HepG2 (cell line): ENCODE data around the gene KAT7. TPM values are rescaled to one million over a fixed set of nuclear protein-coding genes. Genes with fewer than 3 reads are reported as not detected.

Experiments used
- ATAC-seq: fragments of 200-7000 bp; cut with Tn5 transposase; 3 replicates; pipeline ENCODE4 v1.9.1; 2020; ENCODE audit warnings: mild to moderate bottlenecking, moderate library complexity
- BruUV-seq: library from RNA; stranded (reverse); fragments of 400-500 nt; replicated peaks from 2 replicates; lab custom pipeline; 2021; lab: Mats Ljungman, UMichigan
- CTCF ChIA-PET: fragments of 300-600 bp; formaldehyde crosslinking; extraction: SDS; loops from one replicate; lab custom pipeline; 2021; ENCODE audit warnings: low total read pairs, inconsistent platforms, low intra/inter-chr PET ratio; lab: Yijun Ruan, JAX
- POLR2A ChIA-PET: fragments of 350-600 bp; sonication (Branson Sonifier 250); formaldehyde crosslinking; loops from one replicate; lab custom pipeline; 2020; ENCODE audit warnings: antibody characterized with exemption, inconsistent platforms; lab: Yijun Ruan, JAX
- DNase-seq: peaks from one replicate; pipeline ENCODE4 v3.0.0-alpha.2; 2015; ENCODE audit warnings: low spot score
- FAIRE-seq: peaks from 3 replicates; lab custom pipeline; 2011; peaks lifted over from hg19 to GRCh38; lab: Jason Lieb, UNC
- H2AFZ ChIP-seq: one replicate; pipeline ENCODE4 v1.6.1; 2011; ENCODE audit warnings: low read length, inconsistent platforms
- H3K27ac ChIP-seq: fragments of 300-600 bp; 3 replicates; pipeline ENCODE4 v1.8.0; 2011; ENCODE audit warnings: mixed run types, mild to moderate bottlenecking, mixed read lengths, low read length, inconsistent platforms; ENCODE audit not compliant: insufficient read depth; ENCODE audit errors: extremely low read length
- H3K27me3 ChIP-seq, 2 experiments: fragments of 200-600 bp in 1 of 2; 2 replicates in 1 of 2; 3 replicates in 1 of 2; pipeline versions ENCODE4 v1.6.0 to v1.8.0; 2011; ENCODE audit warnings: low read length in 2 of 2, mild to moderate bottlenecking in 2 of 2, moderate library complexity in 2 of 2, inconsistent platforms in 1 of 2; ENCODE audit not compliant: insufficient read depth in 2 of 2, control insufficient read depth in 1 of 2
- H3K36me3 ChIP-seq, 2 experiments: fragments of 200-600 bp in 1 of 2; replicated peaks in 1 of 2; 2 replicates in 1 of 2; 3 replicates in 1 of 2; pipeline versions ENCODE4 v1.5.1 to v1.8.0; 2011; ENCODE audit warnings: low read length in 2 of 2, inconsistent platforms in 1 of 2; ENCODE audit not compliant: insufficient read depth in 2 of 2, control insufficient read depth in 1 of 2
- H3K4me1 ChIP-seq: 2 replicates; pipeline ENCODE4 v1.5.1; 2012; ENCODE audit warnings: low read length, inconsistent platforms; ENCODE audit not compliant: insufficient read depth
- H3K4me2 ChIP-seq: 2 replicates; pipeline ENCODE4 v1.6.0; 2011; ENCODE audit warnings: low read depth, low read length, inconsistent platforms
- H3K4me3 ChIP-seq, 3 experiments: fragments of 200-600 bp in 1 of 3; sonication (generic), shearing (Covaris generic) in 1 of 3; replicated peaks in 1 of 3; 2 replicates each; pipeline ENCODE4 v1.5.1; 2011 to 2016; ENCODE audit warnings: low read length in 3 of 3, inconsistent platforms in 2 of 3, low read depth in 2 of 3, mild to moderate bottlenecking in 2 of 3, control low read depth in 1 of 3, mixed read lengths in 1 of 3; ENCODE audit not compliant: insufficient read depth in 1 of 3
- H3K79me2 ChIP-seq: one replicate; pipeline ENCODE4 v1.6.1; 2011; ENCODE audit warnings: low read length, inconsistent platforms; ENCODE audit not compliant: insufficient read depth
- H3K9ac ChIP-seq: 2 replicates; pipeline ENCODE4 v1.6.0; 2011; ENCODE audit warnings: mild to moderate bottlenecking, low read depth, low read length, inconsistent platforms; ENCODE audit not compliant: insufficient read depth
- H3K9me3 ChIP-seq: 2 replicates; pipeline ENCODE4 v1.5.1; 2012; ENCODE audit warnings: mild to moderate bottlenecking, low read length
- H4K20me1 ChIP-seq: 2 replicates; pipeline ENCODE4 v1.6.0; 2011; ENCODE audit warnings: inconsistent platforms, mild to moderate bottlenecking, low read length, moderate library complexity; ENCODE audit not compliant: insufficient read depth
- CERS6 ChIP-seq: sonication (generic); formaldehyde crosslinking; IDR thresholded peaks from 2 replicates; pipeline ENCODE4 v1.5.0; 2020; ENCODE audit warnings: missing genetic modification reagents
- HDAC6 ChIP-seq: fragments of 200-600 bp; sonication (generic); IDR thresholded peaks from 2 replicates; pipeline ENCODE4 v1.7.0; 2017; ENCODE audit warnings: mild to moderate bottlenecking, antibody characterized with exemption, low read length, low read depth
- HHEX ChIP-seq: IDR thresholded peaks from 2 replicates; pipeline ENCODE4 v1.6.1; 2016; ENCODE audit warnings: control low read depth
- IRF1 ChIP-seq: sonication (generic); formaldehyde crosslinking; IDR thresholded peaks from 2 replicates; pipeline ENCODE4 v1.4.0; 2020; ENCODE audit warnings: low read depth, mild to moderate bottlenecking, missing genetic modification reagents
- MAFK ChIP-seq, 2 experiments: IDR thresholded peaks in 1 of 2; conservative IDR thresholded peaks in 1 of 2; 2 replicates each; pipeline ENCODE4 v1.6.1; 2011; ENCODE audit warnings: improper control_type of control experiment in 2 of 2, low read length in 2 of 2
- MNT ChIP-seq: fragments of 450-650 bp; IDR thresholded peaks from 2 replicates; pipeline ENCODE4 v1.6.1; 2016
- NR2C2 ChIP-seq: sonication (generic); formaldehyde crosslinking; IDR thresholded peaks from 2 replicates; pipeline ENCODE4 v1.4.0; 2020; ENCODE audit warnings: missing genetic modification reagents, mild to moderate bottlenecking, moderate library complexity, borderline replicate concordance
- PCBP2 ChIP-seq: fragments of 200-400 bp; formaldehyde crosslinking; optimal IDR thresholded peaks from 2 replicates; pipeline ENCODE3; 2018; ENCODE audit warnings: low read length, low read depth; ENCODE audit not compliant: poor library complexity, severe bottlenecking
- SNAPC2 ChIP-seq: sonication (generic); formaldehyde crosslinking; IDR thresholded peaks from 2 replicates; pipeline ENCODE4 v1.8.1; 2022; ENCODE audit warnings: mild to moderate bottlenecking, missing genetic modification reagents
- SNAPC5 ChIP-seq: sonication (generic); formaldehyde crosslinking; IDR thresholded peaks from 2 replicates; pipeline ENCODE4 v1.8.1; 2023; ENCODE audit warnings: mild to moderate bottlenecking, missing genetic modification reagents, borderline replicate concordance
- STAT5B ChIP-seq: sonication (generic); formaldehyde crosslinking; IDR thresholded peaks from 2 replicates; pipeline ENCODE4 v1.4.0; 2020; ENCODE audit warnings: missing genetic modification reagents
- XRCC5 ChIP-seq: fragments of 200-400 bp; formaldehyde crosslinking; optimal IDR thresholded peaks from 2 replicates; pipeline ENCODE3; 2017; ENCODE audit warnings: mild to moderate bottlenecking, low read length
- ZNF18 ChIP-seq: sonication (generic); formaldehyde crosslinking; IDR thresholded peaks from 2 replicates; pipeline ENCODE4 v1.8.0; 2022; ENCODE audit warnings: mild to moderate bottlenecking, missing genetic modification reagents; ENCODE audit not compliant: insufficient replicate concordance
- ZNF251 ChIP-seq: sonication (generic); formaldehyde crosslinking; IDR thresholded peaks from 2 replicates; pipeline ENCODE4 v1.9.0; 2021; ENCODE audit warnings: mild to moderate bottlenecking, missing genetic modification reagents
- ZNF570 ChIP-seq: sonication (generic); formaldehyde crosslinking; IDR thresholded peaks from 2 replicates; pipeline ENCODE4 v1.4.0; 2020; ENCODE audit warnings: mild to moderate bottlenecking, missing genetic modification reagents, borderline replicate concordance
- ZSCAN21 ChIP-seq: sonication (generic); formaldehyde crosslinking; IDR thresholded peaks from 2 replicates; pipeline ENCODE4 v1.8.0; 2022; ENCODE audit warnings: mild to moderate bottlenecking, missing genetic modification reagents, moderate library complexity, borderline replicate concordance
- WGBS: methylation state at CpG from one replicate; pipeline ENCODE4 v1.1.6; 2017; ENCODE audit warnings: low lambda C conversion rate; 5-methylcytosine and 5-hydroxymethylcytosine counted together
- in situ Hi-C: cut with HindIII; loops from 2 replicates; pipeline ENCODE4 v1.10.0; 2017; ENCODE audit warnings: low pct_unique_long_range_greater_than_20kb; ENCODE audit not compliant: extremely low pct_ligation_motif_present
- intact Hi-C: fragments of 100-400 bp; cut with micrococcal nuclease; formaldehyde crosslinking; loops from one replicate; pipeline ENCODE4 v1.10.0; 2022; ENCODE audit not compliant: unreplicated experiment
- polyA plus RNA-seq, 8 experiments: library from polyadenylated mRNA; depleted of rRNA in 3 of 8; stranded (reverse) in 7 of 8; unstranded in 1 of 8; fragments of >200 nt; fragmentation: Illumina TruSeq in 4 of 8; extraction: Trizol in 4 of 8; gene quantifications; 2 replicates each; pipeline versions ENCODE4 v1.2.1 to v1.2.3, GENCODE V29; 2011 to 2016; ENCODE audit warnings: low read depth in 4 of 8, missing spikeins in 1 of 8, mixed read lengths in 1 of 8; ENCODE audit not compliant: insufficient read depth in 1 of 8
- total RNA-seq, 5 experiments: library from RNA; depleted of rRNA; stranded (reverse); fragments of >200 nt; fragmentation: Illumina TruSeq; extraction: Trizol; gene quantifications; 2 replicates each; pipeline ENCODE4 v1.2.3, GENCODE V29; 2016; ENCODE audit warnings: low read depth in 1 of 5

Gene KAT7
- total and polyA plus RNA-seq, 2 of the 13 experiments (the other 11 are each of a cell fraction or from before 2014, with no cell fraction given): 21.2 to 39.2 TPM

GRCh38 chr17:49764559-49765180, 23.8 kb upstream of the KAT7 start (continued):
- TF ChIP-seq SNAPC5 (CRISPR knock-in tag) (peak; percentile 67; the same call in 1 of the 2 replicates), SNAPC2 (peak; percentile 98), MAFK (conservative IDR thresholded peaks at IDR 0.05 in 1 of 2, IDR thresholded peaks at IDR 0.05 in 1 of 2; ENCODE audit: low read length in 2 of 2) (peak; percentile 64 to 72)
- TF ChIP-seq, all 625 proteins: peak for 10

GRCh38 chr17:49766918-49767530, 21.5 kb upstream of the KAT7 start:
- in situ Hi-C loops (no loop called here), intact Hi-C loops (no loop called here)
- Histone ChIP-seq H3K36me3 (no peaks in the 10 kb centered on the region), H3K9me3 (no peaks in the 10 kb centered on the region), H3K4me3 (no peak overlapping the region), H3K4me1 (peaks cover 18% of the 10 kb centered on the region), H3K27me3 (no peaks in the 10 kb centered on the region), H3K9ac (no peak overlapping the region), H3K27ac (no peak overlapping the region), H3K79me2 (peaks cover 12% of the 10 kb centered on the region), H4K20me1 (no peaks in the 10 kb centered on the region), H2AFZ (no peak overlapping the region), H3K4me2 (no peak overlapping the region)
- DNase-seq: no peak
- WGBS: 11% methylated on average over 3 of the region's 3 CpGs
- POLR2A ChIA-PET: no interaction called here
- ATAC-seq: no peak
- FAIRE-seq: no peak
- CTCF ChIA-PET: no interaction called here
- TF ChIP-seq CERS6 (no peak), HDAC6 (no peak), ZNF18 (no peak), IRF1 (CRISPR knock-in tag) (no peak), STAT5B (no peak), ZNF251 (no peak), MNT (no peak), ZSCAN21 (no peak), ZNF570 (CRISPR knock-in tag) (no peak), PCBP2 (no peak), XRCC5 (no peak), HHEX (no peak), NR2C2 (CRISPR knock-in tag) (no peak)
- BruUV-seq: no TSS peak
